DLD1 (cell line): ENCODE results near the gene CTNNA2.

Experiments used
- in situ Hi-C: cut with HindIII; loops from 2 replicates; pipeline ENCODE4 v1.10.0; 2017; ENCODE audit warnings: low sequenced_read_pairs

The CTNNA2 gene

DNA sequence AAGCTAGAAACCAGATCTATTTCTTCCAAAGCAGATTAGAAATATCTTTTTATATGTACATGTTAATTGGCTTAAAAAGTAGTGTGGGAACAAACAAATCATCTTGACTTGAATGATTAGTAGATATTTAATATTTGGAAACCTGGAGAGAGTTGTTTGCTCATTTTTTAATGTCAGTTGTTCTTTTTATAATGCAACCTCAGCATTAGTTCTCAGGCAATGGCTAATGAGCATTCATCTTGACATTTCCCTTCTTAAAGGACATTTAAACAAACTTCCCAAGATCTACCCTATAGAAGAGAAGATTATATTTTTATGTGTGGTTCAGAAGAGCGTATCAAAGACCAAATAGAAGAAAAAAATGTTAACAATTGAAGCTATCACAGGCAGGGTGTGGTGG, 334.0 kb downstream of the CTNNA2 start:
- in situ Hi-C loops: no loop called here

DNA sequence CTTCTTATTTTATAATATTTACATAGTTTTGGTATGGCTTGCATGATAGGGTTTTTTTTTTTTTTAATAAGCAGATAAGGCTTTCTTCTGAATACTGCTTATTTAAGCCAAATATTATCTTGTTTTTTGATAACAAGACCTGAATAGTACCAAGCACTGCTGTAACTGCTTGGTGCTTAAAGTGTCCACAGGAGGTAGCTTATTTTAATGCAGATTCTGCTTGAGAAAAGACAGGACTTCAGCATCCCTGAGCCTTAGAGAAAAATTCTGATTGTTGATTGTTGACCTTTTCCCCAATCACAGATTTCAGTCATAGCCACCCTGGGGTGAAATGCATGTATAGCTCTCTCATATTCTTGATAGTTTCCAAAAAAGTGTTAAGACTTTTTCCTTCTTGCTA, 336.4 kb downstream of the CTNNA2 start:
- in situ Hi-C loops: no loop called here

DNA sequence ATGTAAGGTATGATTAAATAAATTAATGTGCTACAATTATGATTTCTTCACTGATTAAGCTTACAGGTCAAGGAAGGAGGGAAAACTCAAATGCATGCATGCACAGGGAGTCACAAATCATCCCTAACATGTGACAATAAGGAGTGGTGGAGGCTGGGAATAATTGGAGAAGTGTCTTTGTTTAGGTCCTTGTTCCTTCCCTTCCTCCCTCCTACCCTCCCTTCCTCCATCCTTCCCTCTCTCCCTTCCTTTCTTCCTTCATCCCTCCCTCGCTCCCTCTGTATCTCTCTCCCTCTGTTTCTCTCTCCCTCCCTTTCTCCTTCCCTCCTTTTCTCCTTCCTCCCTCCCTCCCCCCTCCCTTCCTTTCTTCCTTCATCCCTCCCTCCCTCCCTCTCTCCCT, 337.1 kb downstream of the CTNNA2 start:
- in situ Hi-C loops: no loop called here

DNA sequence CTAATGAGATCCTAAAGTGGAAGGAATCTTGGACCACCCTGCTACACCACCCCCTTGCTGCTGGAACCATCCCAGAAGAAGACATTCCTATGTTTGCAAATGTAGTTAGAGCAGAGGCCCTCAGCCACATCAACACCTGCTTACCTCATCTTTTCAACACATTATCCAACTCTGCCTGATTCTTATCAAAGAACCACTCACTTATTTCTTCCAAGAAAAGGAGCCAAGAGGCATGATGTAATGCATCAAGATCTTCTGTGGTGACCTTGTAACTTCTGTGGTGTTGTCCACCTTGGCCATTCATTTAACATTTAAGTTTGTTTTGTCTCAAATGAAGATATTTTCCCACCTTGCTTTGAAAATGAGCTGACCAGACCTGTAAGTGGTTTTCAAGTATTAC, 338.1 kb downstream of the CTNNA2 start:
- in situ Hi-C loops: no loop called here

DNA sequence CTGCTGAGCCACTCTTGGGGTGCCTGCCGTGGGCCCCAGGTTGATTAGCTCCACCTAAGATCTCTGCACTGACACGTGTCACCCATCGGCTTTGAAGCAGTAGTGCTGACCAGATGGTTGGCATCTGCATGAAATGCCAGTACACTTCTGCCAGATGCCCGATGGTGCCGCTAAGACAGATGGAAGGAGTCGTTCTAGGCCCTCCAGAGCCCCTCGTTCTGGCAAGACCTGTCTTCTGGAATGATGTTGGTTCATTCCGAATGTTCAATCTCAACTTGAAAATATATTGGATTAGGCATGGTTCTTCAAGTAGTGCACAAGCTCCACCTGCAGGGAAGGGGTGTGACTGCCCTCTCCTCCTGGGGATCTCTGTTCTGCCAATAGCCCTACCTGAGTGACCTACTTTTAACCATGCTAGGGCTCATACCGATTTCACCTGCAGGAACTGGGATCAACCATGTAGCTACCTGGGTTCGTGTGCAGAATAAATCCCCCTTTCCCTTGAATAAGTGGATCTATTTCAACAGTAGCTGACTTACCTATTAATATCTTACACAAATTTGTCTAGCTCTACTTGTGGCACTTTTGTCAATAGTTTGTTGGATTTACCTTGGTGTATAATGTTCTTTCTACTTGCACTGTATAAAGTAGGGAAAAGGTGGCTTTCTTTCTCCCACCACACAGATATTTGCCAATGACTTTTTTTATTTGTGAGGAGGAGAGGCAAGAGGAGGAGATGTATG, 342.6 kb downstream of the CTNNA2 start:
- in situ Hi-C loops: no loop called here

DNA sequence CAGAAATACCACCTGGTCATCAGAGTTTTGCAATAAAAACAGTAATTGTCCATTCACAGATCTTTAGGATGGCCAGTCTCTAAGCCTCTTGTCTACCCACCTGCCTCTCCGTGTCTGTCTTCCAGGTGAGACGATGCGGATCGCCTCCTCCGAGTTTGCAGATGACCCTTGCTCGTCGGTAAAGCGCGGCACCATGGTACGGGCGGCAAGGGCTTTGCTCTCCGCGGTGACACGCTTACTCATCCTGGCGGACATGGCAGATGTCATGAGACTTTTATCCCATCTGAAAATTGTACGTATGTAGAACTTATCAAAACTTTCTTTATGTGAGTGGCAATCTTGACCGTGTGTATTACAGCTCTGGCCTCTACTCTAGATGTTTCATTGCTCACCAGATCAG, 345.0 kb downstream of the CTNNA2 start:
- in situ Hi-C loops: no loop called here

DNA sequence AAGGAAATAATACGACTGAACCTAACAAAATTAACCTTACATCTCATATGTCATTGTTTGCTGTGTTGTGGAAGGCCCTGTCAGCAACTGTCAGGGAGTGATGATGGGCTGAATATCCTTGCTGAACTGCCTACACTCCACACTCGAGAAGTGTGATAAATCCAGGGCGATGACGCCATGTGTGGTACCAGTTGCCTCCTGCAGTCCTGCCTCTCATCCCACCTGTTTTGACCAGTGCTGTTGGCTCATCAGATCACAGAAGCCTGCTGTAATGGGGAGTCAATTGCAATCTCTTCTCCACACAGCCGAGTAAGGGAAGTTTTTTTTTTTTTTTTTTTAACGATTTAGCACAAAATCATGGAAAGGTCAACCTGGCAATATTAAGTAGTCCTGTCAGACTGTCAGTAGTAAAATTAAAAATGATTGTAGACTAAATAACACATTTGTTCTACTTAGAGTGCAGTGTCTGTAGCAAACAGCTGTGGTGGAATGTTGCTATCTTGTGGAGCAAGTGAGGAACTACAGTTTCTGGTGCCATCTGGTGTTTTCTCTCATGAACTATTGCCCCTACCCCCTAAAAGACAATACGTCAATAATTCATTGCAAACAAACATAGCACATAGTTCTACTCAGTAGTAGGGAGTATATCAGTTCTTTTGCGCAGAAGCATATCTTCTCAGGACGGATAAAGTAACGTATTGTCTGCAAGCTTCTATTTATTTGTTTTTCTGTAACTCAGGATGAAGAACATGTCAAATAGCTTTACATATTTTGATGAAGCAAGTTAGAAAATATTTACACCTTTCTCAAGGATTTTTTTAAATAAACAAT, 347.6 kb downstream of the CTNNA2 start:
- in situ Hi-C loops: no loop called here

DNA sequence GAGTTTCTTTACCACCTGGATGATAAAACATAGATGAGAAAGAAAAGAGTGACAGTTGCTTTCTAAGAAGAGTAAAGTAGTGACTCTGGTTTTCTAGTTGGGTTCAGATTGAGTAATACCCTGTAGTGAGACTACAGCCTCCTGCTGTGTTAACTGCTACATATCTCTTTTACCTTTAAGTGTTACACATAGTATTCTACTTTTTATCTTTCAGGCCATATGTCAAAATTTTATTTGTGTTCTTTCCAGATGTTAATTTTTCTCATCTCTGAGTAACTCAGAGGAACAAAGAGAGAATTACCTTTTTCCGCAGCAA, 348.2 kb downstream of the CTNNA2 start:
- in situ Hi-C loops: no loop called here

DNA sequence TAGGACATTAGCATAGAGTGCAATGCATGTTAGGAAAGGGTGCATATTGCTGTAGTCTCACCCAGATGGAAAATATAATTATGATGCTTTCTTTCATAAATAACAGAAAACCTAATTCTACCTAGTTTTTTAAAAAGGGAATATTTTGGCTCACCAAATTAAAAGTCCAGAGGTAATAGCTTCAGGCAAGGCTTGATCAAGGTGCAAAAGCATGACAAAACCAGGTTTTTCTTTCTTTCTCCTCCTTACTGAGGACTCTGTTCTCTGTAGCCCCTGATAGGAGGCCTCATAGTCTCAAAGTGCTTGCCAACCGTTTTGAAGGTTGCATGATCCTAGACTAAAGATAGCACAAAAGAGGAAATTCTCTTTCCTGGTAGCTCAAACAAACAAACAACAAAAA, 349.9 kb downstream of the CTNNA2 start:
- in situ Hi-C loops: no loop called here

DNA sequence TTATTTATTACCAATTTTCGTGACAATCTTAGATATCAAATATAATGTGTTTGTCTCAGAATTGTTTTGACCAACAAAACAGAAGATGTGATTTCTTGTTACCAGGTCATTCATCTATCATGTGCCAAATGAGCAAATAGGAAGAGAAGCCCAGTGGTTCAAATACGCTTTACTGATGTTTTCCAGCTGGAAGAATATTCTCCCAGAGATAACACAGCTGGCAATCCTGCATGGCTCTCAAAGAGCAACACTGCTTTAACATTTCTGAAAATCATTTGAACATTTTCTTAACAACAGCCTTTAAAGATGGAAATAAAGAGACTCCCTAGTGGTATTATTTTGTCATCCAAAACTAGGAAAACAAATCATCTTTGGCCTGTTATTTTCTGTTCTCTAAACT, 359.8 kb downstream of the CTNNA2 start:
- in situ Hi-C loops: no loop called here

DNA sequence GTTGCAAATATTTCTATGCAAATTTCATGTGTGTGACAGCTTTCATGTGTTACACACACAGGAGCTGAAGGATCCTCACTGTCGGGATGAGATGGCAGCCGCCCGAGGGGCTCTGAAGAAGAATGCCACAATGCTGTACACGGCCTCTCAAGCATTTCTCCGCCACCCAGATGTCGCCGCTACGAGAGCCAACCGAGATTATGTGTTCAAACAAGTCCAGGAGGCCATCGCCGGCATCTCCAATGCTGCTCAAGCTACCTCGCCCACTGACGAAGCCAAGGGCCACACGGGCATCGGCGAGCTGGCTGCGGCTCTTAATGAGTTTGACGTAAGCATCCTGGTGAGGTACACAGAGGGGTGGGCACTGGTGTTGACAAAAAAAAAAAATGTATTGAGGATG, 361.2 kb downstream of the CTNNA2 start:
- in situ Hi-C loops: no loop called here

DNA sequence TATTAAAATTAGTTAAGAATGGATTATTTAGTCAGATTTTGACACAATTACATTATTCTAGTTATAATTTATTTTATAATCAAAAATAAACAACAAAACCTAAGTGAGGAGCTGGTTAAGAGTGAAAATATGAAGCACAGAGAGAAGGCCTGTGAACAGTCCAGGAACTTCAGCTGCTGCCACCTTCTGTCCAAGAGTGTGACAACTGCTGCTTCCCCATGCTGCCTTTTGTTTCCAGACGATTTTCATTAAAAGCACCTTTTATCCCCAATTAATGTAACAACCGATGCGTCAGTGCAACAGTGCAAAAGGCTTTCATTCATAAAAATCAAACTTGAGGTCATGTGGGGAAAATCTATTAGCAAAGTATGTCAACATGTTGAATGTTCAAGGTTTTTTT, 363.6 kb downstream of the CTNNA2 start:
- in situ Hi-C loops: no loop called here

DNA sequence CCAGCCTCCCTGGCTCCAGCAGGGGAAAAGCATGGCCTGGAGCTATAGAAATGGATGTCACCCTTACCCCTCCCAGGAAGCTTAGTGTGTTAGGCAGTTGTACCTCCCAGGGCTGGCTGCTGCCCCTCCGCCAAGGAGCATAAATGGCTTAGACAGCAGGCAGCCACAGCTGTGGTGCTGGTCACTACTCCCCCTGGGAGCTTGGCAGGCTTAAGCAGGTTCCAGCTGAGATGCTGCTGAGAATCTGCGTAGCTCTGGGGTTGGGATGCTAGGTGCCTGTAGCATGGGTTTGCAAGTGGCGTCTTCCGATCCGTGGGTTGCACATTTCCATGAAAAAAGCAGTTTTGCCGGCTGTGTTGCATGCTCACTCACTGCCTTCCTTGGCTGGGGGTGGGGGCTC, 369.7 kb downstream of the CTNNA2 start:
- in situ Hi-C loops: no loop called here

DNA sequence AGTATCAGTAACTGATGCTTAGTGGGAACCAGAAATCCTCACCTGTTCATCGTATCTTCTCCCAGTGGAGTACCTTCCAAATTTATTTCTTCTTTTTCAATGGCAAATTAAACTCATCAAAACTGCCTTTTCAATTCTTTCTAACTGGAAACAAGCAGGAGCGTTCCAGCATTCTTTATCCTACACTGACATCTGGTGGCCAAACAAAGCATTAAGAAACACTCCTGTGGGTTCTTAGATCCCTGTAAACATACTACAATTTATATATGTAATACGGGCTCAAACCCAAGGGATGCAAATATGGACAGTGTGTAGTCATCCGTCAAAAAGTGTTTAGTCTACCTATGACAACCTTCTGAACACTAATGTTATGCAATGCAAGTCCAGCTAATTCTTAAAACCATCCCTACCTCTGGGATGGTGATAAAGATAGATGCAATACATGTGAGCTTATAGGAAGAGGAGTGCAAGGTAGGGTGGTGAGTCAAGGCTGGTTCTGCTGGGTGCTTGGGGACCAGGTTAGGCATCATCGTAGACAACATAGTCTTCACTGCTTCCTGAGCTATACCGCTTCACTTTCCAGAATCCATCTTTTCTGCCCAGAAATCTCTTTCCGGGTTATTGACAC, 375.0 kb downstream of the CTNNA2 start:
- in situ Hi-C loops: no loop called here

DNA sequence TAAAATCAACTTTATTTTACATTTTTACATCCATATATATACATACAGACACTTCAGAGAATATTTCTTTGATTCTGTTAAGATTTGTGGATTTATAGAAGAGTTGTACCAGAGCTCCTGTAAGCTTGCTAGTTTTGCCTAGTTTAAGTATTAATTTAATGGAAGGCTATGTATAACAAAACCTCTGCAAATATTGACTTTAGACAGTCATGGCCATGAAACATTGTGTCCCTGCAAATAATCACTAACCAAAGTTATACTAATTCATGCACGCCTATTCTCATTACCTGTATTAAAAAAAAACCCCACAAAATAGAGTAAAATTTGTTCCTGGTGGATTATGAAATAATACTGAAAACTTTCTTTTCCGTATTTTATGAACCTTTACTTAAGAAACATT, 379.3 kb downstream of the CTNNA2 start:
- in situ Hi-C loops: no loop called here

DNA sequence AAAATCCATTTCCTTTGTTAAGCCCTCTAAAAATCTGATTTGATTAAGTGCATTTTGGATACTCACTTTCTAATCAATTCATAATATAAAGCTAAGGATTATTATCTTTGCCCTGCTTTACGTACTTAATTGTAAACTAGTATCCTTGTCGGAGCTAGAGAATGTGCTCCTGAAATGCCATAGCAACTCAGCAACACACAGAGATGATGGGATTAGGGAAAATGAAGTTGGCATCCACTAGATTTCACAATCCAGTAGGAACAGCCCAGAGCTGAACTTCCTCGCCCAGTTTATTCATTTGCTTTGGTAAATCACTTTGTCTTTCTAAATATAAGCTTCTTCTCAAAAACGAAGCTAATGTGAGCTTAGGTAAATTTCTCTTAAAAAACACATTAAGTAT, 386.3 kb downstream of the CTNNA2 start:
- in situ Hi-C loops: no loop called here

DNA sequence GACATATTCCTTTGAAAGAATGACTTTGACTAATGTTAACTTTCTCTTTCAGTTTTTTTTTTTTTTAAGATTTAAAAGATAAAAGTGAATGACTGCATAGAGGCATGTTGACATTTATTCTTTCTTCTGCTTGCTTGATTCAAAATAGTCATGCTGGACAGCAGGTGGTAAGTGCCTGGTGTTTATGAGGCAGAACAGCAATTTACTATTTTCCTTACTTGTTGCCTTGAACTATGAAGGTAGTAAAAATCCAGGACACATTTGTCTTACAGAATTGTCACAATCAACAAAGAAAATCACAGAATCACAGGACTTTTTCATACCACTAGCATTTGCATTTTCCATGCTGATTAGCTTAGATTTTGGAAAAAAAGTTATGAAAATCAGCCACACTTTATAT, 388.3 kb downstream of the CTNNA2 start:
- in situ Hi-C loops: no loop called here

DNA sequence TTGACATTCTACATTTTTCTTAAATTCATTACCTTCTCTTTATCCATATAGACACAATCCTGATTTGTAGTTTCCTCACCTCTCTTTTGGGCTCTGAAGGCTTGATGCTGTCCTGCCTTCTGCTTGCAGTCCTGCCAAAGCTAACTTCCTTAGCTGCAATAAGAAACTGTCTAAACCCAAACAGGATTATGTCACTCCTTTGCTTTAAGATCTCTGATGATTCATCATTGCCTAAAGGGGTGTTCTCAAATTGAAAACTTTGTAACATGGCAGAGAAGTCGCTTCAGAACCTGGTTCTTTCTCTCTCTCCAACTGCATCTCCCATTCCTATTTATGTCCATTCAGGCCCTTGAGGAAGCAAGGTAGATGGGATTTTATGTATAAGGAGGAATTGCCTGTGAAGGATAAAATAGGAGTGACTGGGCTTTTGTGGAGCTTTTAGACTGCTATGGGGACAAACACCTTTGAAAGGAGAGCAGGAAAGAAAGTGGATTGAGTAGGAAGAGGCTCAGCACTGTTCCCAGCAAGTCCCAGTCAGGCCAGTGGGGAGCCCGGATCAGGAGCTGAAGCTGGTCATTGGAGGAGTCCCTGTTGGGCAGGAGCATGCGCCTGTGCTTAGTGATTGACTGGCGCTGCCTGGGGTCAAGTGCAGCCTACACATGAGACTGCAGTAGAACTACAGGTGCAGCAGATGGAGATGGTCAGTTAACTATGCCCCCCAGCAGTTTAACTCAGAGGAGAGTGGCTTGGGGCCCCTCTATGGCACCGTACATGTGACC, 390.6 kb downstream of the CTNNA2 start:
- in situ Hi-C loops: no loop called here

DNA sequence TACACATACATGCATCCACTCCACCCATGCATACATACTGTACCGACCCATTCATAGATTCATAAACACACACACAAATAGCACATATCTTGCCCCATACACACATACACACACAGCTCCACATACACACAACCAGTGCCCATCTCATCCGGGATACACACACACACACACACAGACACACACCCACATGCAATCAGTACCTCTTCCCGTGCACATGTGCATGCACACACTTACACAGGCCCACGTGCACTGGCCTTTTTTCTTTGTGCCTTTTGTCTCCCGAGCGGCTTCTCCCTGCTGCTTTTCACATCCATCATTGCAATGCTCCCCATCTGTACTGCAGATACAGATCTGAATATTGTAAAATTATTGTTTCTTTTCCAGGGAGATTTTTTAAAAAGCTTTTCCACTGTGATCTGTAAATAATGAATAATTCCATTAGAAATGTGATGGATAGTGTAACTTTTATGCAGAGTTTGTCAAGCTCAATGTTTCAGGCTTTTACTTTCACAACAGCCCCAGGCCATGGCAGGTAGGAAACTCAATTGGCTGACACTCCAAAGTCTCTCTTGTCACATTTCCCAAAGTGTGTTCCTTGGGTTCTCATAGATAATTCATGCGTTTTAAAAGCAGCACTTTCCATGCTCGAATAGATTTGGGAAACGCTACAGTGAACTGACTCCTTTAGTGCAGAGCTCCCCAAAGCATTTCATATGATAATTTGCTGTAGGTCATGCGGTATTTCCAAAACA, 393.5 kb downstream of the CTNNA2 start:
- in situ Hi-C loops: no loop called here

DNA sequence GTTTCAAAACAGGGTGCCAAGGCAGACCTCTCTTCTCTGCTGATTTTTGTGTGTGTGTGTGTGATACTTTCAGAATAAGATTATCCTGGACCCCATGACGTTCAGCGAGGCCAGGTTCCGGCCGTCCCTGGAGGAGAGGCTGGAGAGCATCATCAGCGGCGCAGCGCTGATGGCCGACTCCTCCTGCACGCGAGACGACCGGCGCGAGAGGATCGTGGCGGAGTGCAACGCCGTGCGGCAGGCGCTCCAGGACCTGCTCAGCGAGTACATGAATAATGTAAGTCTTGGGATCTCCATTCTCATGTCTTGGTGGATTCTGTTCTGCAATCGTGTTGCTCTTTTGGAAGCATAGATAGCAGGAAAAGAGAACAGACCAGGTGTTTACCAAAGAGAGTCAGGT, 396.7 kb downstream of the CTNNA2 start:
- in situ Hi-C loops: no loop called here

DNA sequence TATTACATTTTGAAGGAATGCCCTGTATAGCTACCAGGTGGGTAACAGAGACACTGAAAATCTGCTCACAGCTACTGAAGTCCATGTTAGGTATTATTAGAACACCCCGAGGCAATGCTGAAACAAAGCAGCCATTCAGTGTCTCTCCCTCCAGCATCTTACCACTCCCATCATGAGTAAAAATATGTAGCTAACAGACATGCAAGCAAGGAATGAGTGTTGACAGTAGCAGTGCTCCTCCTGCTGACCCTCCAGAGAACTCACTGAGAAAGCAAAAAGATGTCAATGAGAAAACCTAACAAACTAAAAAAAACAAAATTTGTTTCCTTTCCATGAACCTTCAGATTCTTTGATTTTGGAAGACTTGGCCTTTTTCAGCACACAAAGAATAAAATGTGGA, 397.8 kb downstream of the CTNNA2 start:
- in situ Hi-C loops: no loop called here
